ENCODE measurements around the gene STAT5A. TPM values are rescaled to one million over a fixed set of nuclear protein-coding genes. Genes with fewer than 3 reads are reported as not detected.

Gene STAT5A
- total and polyA plus RNA-seq, 8 donors = 10.5 to 19.8 (median 14.5) TPM

- DNase-seq (no peak), ATAC-seq (no peak), FAIRE-seq (no peak)
- H3K36me3 ChIP-seq = no peaks in the 10 kb centered on the region
- no peak overlapping the region for H3K4me3 ChIP-seq
- no peaks in the 10 kb centered on the region for H3K4me1 ChIP-seq
- TF ChIP-seq, protein P1, sequence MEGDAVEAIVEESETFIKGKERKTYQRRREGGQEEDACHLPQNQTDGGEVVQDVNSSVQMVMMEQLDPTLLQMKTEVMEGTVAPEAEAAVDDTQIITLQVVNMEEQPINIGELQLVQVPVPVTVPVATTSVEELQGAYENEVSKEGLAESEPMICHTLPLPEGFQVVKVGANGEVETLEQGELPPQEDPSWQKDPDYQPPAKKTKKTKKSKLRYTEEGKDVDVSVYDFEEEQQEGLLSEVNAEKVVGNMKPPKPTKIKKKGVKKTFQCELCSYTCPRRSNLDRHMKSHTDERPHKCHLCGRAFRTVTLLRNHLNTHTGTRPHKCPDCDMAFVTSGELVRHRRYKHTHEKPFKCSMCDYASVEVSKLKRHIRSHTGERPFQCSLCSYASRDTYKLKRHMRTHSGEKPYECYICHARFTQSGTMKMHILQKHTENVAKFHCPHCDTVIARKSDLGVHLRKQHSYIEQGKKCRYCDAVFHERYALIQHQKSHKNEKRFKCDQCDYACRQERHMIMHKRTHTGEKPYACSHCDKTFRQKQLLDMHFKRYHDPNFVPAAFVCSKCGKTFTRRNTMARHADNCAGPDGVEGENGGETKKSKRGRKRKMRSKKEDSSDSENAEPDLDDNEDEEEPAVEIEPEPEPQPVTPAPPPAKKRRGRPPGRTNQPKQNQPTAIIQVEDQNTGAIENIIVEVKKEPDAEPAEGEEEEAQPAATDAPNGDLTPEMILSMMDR (IDR thresholded peaks at IDR 0.05) = no peak
- 87 to 96% methylated on average over 2 of the region's 2 CpGs for WGBS, 2 donors
- H3K27ac ChIP-seq = no peak overlapping the region
- intact Hi-C loops (cut with DNase I) = no loop called here
- no peaks in the 10 kb centered on the region for H3K9me3 ChIP-seq
- H3K27me3 ChIP-seq = no peaks in the 10 kb centered on the region
Observed at GRCh38 chr17:42266462-42266861, 21.8 kb upstream of the STAT5A start.

DNA sequence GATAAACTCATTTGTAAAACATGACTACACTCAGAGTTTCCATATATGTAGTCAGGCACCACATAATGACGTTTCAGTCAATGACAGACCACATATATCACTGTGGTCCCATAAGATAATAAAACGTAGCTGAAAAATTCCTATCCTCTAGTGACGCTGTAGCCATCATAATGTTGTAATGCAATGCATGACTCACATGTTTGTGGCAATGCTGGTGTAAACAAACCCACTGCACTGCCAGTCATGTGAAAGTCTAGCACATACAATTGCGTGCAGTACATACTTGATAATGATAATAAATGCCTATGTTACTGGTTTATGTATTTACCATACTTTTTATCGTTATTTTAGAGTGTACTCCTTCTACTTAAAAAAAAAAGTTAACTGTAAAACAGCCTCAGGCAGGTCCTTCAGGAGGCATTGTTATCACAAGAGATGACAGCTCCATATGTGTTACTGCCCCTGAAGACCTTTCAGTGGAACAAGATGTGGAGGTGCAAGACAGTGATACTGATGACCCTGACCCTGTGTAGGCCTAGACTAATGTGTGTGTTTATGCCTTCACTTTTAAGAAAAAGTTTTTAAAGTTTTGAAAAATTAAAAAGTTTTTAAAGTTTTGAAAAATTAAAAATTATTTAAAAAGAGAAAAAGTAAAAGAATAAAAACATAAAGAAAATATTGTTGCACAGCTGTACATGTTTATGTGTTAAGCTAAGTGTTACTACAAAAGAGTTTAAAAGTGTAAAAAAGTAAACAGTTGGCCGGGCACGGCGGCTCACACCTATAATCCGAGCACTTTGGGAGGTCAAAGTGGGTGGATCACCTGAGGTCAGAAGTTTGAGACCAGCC lies 21.2 kb upstream of the STAT5A start:
- TF ChIP-seq, protein P1 (IDR thresholded peaks at IDR 0.05) = no peak
- ATAC-seq (peak in 1 of 4 donors; percentile 45), FAIRE-seq (no peak), DNase-seq (no peak)
- Histone ChIP-seq H3K27me3 (no peaks in the 10 kb centered on the region), H3K4me1 (no peaks in the 10 kb centered on the region), H3K9me3 (no peaks in the 10 kb centered on the region), H3K36me3 (no peaks in the 10 kb centered on the region), H3K4me3 (no peak overlapping the region), H3K27ac (no peak overlapping the region)
- WGBS, 2 donors = 76 to 79% methylated on average over 9 of the region's 9 CpGs
- intact Hi-C loops (cut with DNase I) = no loop called here

DNA sequence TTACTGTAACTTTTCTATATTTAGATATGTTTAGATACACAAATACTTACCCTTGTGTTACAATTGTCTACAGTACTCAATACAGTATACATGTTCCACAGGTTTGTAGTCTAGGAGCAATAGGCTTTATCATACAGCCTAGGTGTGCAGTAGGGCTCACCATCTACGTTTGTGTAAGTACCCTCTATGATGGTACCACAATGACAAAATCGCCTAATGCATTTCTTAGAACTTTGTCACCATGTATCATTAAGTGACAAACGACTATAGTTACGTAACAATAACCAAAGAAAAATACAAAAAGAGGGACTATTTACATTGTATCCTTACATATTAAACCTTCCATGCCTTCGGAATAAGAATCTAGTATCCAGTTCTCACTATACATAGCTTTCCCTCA lies 20.1 kb upstream of the STAT5A start:
- Histone ChIP-seq H3K9me3 (no peaks in the 10 kb centered on the region), H3K36me3 (no peaks in the 10 kb centered on the region), H3K27me3 (no peaks in the 10 kb centered on the region), H3K27ac (no peak overlapping the region), H3K4me1 (peaks cover 0 to 2% (median 0%) of the 10 kb centered on the region in 3 donors), H3K4me3 (no peak overlapping the region)
- whole genome bisulfite sequencing, 2 donors = 83 to 85% methylated on average over 5 of the region's 5 CpGs
- DNase-seq = no peak
- FAIRE-seq = no peak
- intact Hi-C loops (cut with DNase I) = no loop called here
- ATAC-seq = no peak
- TF ChIP-seq, protein P1 (IDR thresholded peaks at IDR 0.05) = no peak

DNA sequence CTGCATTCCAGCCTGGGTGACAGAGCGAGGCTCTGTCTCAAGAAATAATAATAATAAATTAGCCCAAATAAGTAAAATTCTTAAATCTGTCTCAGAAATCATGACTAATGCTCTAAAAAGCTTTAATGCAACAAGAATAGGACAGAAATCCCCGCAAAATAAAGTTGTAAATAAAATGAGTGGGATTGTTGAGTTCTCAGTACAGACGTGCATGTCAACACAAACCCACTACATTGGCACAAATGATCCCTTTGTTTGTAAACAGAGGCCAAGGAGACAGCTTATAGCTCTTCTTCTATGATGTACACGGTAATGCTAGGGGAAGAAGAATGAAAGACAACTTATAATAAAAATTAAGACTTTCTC lies 18.1 kb upstream of the STAT5A start:
- intact Hi-C loops (cut with DNase I) = no loop called here
- Histone ChIP-seq H3K27ac (no peak overlapping the region), H3K4me1 (peaks cover 0 to 11% (median 0%) of the 10 kb centered on the region in 3 donors), H3K9me3 (no peaks in the 10 kb centered on the region), H3K4me3 (no peak overlapping the region), H3K36me3 (no peaks in the 10 kb centered on the region), H3K27me3 (no peaks in the 10 kb centered on the region)
- DNase-seq (no peak), ATAC-seq (no peak), FAIRE-seq (no peak)
- WGBS, 2 donors = 82 to 94% methylated on average over 4 of the region's 4 CpGs
- TF ChIP-seq, protein P1 (IDR thresholded peaks at IDR 0.05) = no peak

- 57 to 59% methylated on average over 6 of the region's 6 CpGs for WGBS, 2 donors
- FAIRE-seq = no peak
- no peak overlapping the region for H3K27ac ChIP-seq
- H3K9me3 ChIP-seq = no peaks in the 10 kb centered on the region
- peaks cover 0 to 12% (median 0%) of the 10 kb centered on the region in 3 donors for H3K4me1 ChIP-seq
- no peaks in the 10 kb centered on the region for H3K27me3 ChIP-seq
- intact Hi-C loops (cut with DNase I) = no loop called here
- DNase-seq = no peak
- no peak overlapping the region for H3K4me3 ChIP-seq
- ATAC-seq = peak in 2 of 4 donors; percentile 35 to 40
- H3K36me3 ChIP-seq = no peaks in the 10 kb centered on the region
- TF ChIP-seq, protein P1 (IDR thresholded peaks at IDR 0.05) = no peak
Observed at GRCh38 chr17:42270596-42270995, 17.7 kb upstream of the STAT5A start.

All from pancreas (tissue), 10 donors.